Ectodermal cell (in vitro differentiated cells): ENCODE measurements around the gene FGF2.
"Not testable (repeated sequence)": the region's sequence is repeated elsewhere in the genome, so short reads cannot be mapped to it uniquely, and the experiment has no call there.

Experiments used
- H3K27ac ChIP-seq: 2 replicates; pipeline ENCODE4 v1.7.0; 2013; ENCODE audit warnings: mild to moderate bottlenecking, low read depth, low read length; ENCODE audit not compliant: insufficient read depth, poor library complexity, severe bottlenecking
- H3K27me3 ChIP-seq: 2 replicates; pipeline ENCODE4 v1.7.0; 2013; ENCODE audit warnings: mild to moderate bottlenecking, low read length; ENCODE audit not compliant: insufficient read depth, control insufficient read depth, poor library complexity, severe bottlenecking
- H3K36me3 ChIP-seq: one replicate; pipeline ENCODE4 v1.7.0; 2013; ENCODE audit warnings: low read length; ENCODE audit not compliant: control insufficient read depth, insufficient read depth
- H3K4me1 ChIP-seq: one replicate; pipeline ENCODE4 v1.7.0; 2013; ENCODE audit warnings: low read length; ENCODE audit not compliant: control insufficient read depth, insufficient read depth
- H3K4me3 ChIP-seq: 2 replicates; pipeline ENCODE4 v1.7.0; 2013; ENCODE audit warnings: low read depth, low read length, control low read depth; ENCODE audit not compliant: insufficient read depth
- H3K9me3 ChIP-seq: 2 replicates; pipeline ENCODE4 v1.7.0; 2013; ENCODE audit warnings: mild to moderate bottlenecking, low read length, moderate library complexity; ENCODE audit not compliant: control insufficient read depth
- WGBS, 2 experiments: methylation state at CpG; one replicate each; pipeline ENCODE4 v1.1.7; 2013; ENCODE audit warnings: missing lambda C conversion rate in 2 of 2; 5-methylcytosine and 5-hydroxymethylcytosine counted together

FGF2 gene

GRCh38 chr4:122842984-122843531 is 16.4 kb downstream of the FGF2 start:
- peaks cover 10% of the 10 kb centered on the region for H3K36me3 ChIP-seq
- no peak overlapping the region for H3K4me3 ChIP-seq
- WGBS, 2 experiments, result 95 to 96% methylated on average over 4 of the region's 4 CpGs
- H3K9me3 ChIP-seq, result no peaks in the 10 kb centered on the region
- H3K27me3 ChIP-seq, result no peaks in the 10 kb centered on the region
- H3K4me1 ChIP-seq, result no peaks in the 10 kb centered on the region
- H3K27ac ChIP-seq, result no peak overlapping the region

GRCh38 chr4:122844391-122844790 is 17.8 kb downstream of the FGF2 start:
- not testable (repeated sequence) for H3K36me3 ChIP-seq
- whole genome bisulfite sequencing, 2 experiments, result 97 to 100% methylated on average over 1 of the region's 1 CpG

DNA sequence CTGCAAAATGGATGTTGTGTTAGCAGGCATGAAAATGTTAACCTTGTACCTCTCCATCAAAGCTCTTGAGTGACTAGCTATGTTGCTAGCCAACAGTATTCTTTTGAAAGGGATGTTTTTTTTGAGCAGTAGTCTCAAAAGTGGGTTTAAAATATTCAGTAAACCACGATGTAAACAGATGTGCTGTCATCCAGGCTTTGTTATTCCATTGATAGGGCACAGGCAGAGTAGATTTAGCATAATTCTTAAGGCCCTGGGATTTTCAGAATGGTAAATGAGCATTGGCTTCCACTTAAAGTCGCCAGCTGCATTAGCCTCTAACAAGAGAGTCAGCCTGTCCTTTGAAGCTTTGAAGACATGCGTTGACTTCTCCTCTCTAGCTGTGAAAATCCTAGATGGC is 18.4 kb downstream of the FGF2 start:
- Histone ChIP-seq H3K27me3 (no peaks in the 10 kb centered on the region), H3K4me3 (no peak overlapping the region), H3K27ac (no peak overlapping the region), H3K9me3 (no peaks in the 10 kb centered on the region), H3K4me1 (no peaks in the 10 kb centered on the region), H3K36me3 (no peaks in the 10 kb centered on the region)
- 77 to 85% methylated on average over 3 of the region's 3 CpGs for WGBS, 2 experiments

More at GRCh38 chr4:122844391-122844790, 17.8 kb downstream of the FGF2 start:
- not testable (repeated sequence) for H3K9me3 ChIP-seq, H3K27ac ChIP-seq, H3K4me1 ChIP-seq, H3K27me3 ChIP-seq, H3K4me3 ChIP-seq

- H3K4me1 ChIP-seq, result no peaks in the 10 kb centered on the region
- H3K27ac ChIP-seq, result no peak overlapping the region
- no peaks in the 10 kb centered on the region for H3K36me3 ChIP-seq
- H3K4me3 ChIP-seq, result no peak overlapping the region
- no peaks in the 10 kb centered on the region for H3K27me3 ChIP-seq
- H3K9me3 ChIP-seq, result no peaks in the 10 kb centered on the region
- WGBS, 2 experiments, result 85 to 92% methylated on average over 3 of the region's 3 CpGs
Observed at GRCh38 chr4:122845760-122846159, 19.1 kb downstream of the FGF2 start.

DNA sequence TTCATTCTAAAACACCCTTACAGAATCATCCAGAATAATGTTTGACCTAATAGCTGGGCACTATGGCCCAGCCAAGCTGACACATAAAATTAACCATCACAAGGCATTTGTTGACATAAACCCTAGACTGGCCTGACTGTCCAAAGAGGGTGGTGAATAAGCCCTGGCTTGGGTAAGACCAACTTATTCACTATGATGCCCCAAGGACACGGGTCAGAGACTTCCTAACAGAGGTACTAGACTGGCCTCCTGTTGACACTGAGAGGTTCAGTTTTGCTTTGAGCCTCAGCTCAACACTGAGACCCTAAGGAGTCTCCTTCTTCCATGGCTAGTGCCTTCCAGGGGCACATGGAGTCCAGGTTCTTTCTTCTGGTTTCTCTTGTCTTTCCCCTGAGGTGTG is 21.3 kb downstream of the FGF2 start:
- WGBS, 2 experiments, result 91 to 92% methylated on average over 1 of the region's 1 CpG
- Histone ChIP-seq H3K4me1 (no peaks in the 10 kb centered on the region), H3K27ac (no peak overlapping the region), H3K9me3 (no peaks in the 10 kb centered on the region), H3K36me3 (no peaks in the 10 kb centered on the region), H3K27me3 (no peaks in the 10 kb centered on the region), H3K4me3 (no peak overlapping the region)

- H3K4me1 ChIP-seq, H3K36me3 ChIP-seq, H3K27ac ChIP-seq, H3K27me3 ChIP-seq, H3K9me3 ChIP-seq, H3K4me3 ChIP-seq: not testable (repeated sequence)
- WGBS, 2 experiments, result 91 to 95% methylated on average over 3 of the region's 3 CpGs
Observed at GRCh38 chr4:122849789-122850188, 23.2 kb downstream of the FGF2 start.

GRCh38 chr4:122851568-122851967 is 24.9 kb downstream of the FGF2 start:
- Histone ChIP-seq H3K27ac (no peak overlapping the region), H3K4me3 (no peak overlapping the region), H3K36me3 (no peaks in the 10 kb centered on the region), H3K27me3 (no peaks in the 10 kb centered on the region), H3K4me1 (peaks cover 7% of the 10 kb centered on the region), H3K9me3 (no peaks in the 10 kb centered on the region)

- WGBS, 2 experiments, result 80 to 86% methylated on average over 9 to 10 of the region's 10 CpGs
- Histone ChIP-seq H3K4me3 (no peak overlapping the region), H3K36me3 (no peaks in the 10 kb centered on the region), H3K9me3 (no peaks in the 10 kb centered on the region), H3K27me3 (no peaks in the 10 kb centered on the region), H3K4me1 (peaks cover 7% of the 10 kb centered on the region), H3K27ac (peak overlapping the region; percentile 3)
Observed at GRCh38 chr4:122854447-122855352, 28.1 kb downstream of the FGF2 start.

- Histone ChIP-seq H3K9me3 (no peaks in the 10 kb centered on the region), H3K4me3 (no peak overlapping the region), H3K27ac (no peak overlapping the region), H3K36me3 (no peaks in the 10 kb centered on the region), H3K4me1 (peaks cover 7% of the 10 kb centered on the region), H3K27me3 (no peaks in the 10 kb centered on the region)
- 97 to 100% methylated on average over 1 to 2 of the region's 2 CpGs for WGBS, 2 experiments
Observed at GRCh38 chr4:122855353-122855890, 28.8 kb downstream of the FGF2 start.

DNA sequence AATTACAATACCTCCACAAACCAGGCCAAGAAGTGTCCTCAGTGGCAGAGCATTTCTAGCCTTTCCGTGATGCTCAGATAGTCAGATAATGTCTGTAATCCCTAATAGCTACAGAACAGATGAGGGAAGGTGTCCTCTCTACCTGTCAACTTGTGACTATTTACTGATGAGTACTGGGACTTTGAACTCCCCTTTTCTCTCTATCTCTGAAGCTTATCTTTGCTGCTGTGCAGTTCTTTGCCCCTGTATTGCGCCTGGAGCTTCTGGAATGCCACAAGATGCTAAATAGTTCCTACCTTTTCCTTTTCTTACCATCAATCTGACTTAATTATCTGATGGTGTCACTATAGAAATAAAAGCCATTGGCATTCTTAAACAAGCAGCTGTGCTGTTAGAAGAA is 30.5 kb downstream of the FGF2 start:
- no peaks in the 10 kb centered on the region for H3K36me3 ChIP-seq

More for the DNA sequence above, 30.5 kb downstream of the FGF2 start:
- Histone ChIP-seq H3K27me3 (no peaks in the 10 kb centered on the region), H3K27ac (no peak overlapping the region), H3K4me3 (no peak overlapping the region), H3K4me1 (peaks cover 12% of the 10 kb centered on the region), H3K9me3 (no peaks in the 10 kb centered on the region)
- WGBS, 2 experiments, result 92 to 94% methylated on average over 2 of the region's 2 CpGs
